ENCODE data around the gene KY. TPM values are rescaled to one million over a fixed set of nuclear protein-coding genes. Genes with fewer than 3 reads are reported as not detected.

The KY gene
- total RNA-seq, 1 experiment from 2014 or later = not detected

DNA sequence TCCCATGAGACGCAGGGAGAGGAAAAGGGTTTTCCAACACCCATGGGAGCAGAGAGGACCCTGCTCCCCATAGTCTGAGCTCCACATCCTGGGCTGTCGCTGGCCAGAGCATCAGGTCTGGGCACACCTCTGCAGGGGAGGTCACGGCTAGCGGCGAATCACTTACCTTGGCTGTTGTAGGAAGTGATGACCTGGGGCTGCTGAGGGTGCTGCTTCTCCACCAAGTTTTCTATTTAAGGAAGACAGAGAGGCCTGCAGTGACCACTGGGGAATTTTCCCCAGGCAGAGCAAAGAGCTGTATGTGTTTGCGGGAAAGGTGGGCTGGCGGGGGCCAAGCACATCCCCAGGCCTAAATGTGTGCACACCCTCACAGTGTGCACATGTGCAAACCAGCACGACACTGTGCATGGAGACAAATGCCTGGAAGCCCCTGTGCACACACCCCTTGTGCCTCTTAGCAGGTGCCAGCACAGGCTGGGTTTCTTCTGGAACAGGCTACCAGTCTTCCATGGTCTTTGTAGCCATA, 7.6 kb downstream of the KY start:
- TF ChIP-seq, protein P1, sequence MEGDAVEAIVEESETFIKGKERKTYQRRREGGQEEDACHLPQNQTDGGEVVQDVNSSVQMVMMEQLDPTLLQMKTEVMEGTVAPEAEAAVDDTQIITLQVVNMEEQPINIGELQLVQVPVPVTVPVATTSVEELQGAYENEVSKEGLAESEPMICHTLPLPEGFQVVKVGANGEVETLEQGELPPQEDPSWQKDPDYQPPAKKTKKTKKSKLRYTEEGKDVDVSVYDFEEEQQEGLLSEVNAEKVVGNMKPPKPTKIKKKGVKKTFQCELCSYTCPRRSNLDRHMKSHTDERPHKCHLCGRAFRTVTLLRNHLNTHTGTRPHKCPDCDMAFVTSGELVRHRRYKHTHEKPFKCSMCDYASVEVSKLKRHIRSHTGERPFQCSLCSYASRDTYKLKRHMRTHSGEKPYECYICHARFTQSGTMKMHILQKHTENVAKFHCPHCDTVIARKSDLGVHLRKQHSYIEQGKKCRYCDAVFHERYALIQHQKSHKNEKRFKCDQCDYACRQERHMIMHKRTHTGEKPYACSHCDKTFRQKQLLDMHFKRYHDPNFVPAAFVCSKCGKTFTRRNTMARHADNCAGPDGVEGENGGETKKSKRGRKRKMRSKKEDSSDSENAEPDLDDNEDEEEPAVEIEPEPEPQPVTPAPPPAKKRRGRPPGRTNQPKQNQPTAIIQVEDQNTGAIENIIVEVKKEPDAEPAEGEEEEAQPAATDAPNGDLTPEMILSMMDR (IDR thresholded peaks at IDR 0.05) = no peak
- TF ChIP-seq TCF7L2 (IDR thresholded peaks at IDR 0.05; ENCODE audit: low read depth, low read length) (no peak), SIN3A (IDR thresholded peaks at IDR 0.05; ENCODE audit: borderline replicate concordance, insufficient read depth, low read depth, low read length) (no peak), POLR2AphosphoS5 (IDR thresholded peaks at IDR 0.05; ENCODE audit: low read depth, low read length) (no peak)
- TF ChIP-seq, protein P2, sequence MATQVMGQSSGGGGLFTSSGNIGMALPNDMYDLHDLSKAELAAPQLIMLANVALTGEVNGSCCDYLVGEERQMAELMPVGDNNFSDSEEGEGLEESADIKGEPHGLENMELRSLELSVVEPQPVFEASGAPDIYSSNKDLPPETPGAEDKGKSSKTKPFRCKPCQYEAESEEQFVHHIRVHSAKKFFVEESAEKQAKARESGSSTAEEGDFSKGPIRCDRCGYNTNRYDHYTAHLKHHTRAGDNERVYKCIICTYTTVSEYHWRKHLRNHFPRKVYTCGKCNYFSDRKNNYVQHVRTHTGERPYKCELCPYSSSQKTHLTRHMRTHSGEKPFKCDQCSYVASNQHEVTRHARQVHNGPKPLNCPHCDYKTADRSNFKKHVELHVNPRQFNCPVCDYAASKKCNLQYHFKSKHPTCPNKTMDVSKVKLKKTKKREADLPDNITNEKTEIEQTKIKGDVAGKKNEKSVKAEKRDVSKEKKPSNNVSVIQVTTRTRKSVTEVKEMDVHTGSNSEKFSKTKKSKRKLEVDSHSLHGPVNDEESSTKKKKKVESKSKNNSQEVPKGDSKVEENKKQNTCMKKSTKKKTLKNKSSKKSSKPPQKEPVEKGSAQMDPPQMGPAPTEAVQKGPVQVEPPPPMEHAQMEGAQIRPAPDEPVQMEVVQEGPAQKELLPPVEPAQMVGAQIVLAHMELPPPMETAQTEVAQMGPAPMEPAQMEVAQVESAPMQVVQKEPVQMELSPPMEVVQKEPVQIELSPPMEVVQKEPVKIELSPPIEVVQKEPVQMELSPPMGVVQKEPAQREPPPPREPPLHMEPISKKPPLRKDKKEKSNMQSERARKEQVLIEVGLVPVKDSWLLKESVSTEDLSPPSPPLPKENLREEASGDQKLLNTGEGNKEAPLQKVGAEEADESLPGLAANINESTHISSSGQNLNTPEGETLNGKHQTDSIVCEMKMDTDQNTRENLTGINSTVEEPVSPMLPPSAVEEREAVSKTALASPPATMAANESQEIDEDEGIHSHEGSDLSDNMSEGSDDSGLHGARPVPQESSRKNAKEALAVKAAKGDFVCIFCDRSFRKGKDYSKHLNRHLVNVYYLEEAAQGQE (IDR thresholded peaks at IDR 0.05; ENCODE audit: insufficient read depth in 1 of 2, low read depth in 2 of 2, low read length in 1 of 2) = no peak
- DNase-seq (ENCODE audit: low read depth, low spot score) (no peak), ATAC-seq (no peak)
- Histone ChIP-seq H3K9me3 (ENCODE audit: control insufficient read depth, insufficient read depth, low read depth, low read length) (no peaks in the 10 kb centered on the region), H3K27me3 (ENCODE audit: control insufficient read depth, insufficient read depth, low read length) (peaks cover 13% of the 10 kb centered on the region; the same call in 1 of the 2 replicates), H3K27ac (ENCODE audit: low read length) (no peak overlapping the region), H3K36me3 (ENCODE audit: control insufficient read depth, insufficient read depth, low read length) (no peaks in the 10 kb centered on the region), H3K4me3 (ENCODE audit: low read depth in 2 of 2, low read length in 2 of 2) (no peak overlapping the region), H3K4me1 (ENCODE audit: control insufficient read depth, insufficient read depth, low read length) (no peaks in the 10 kb centered on the region)
- intact Hi-C loops (cut with micrococcal nuclease; ENCODE audit: unreplicated experiment) (no loop called here), in situ Hi-C loops (cut with HindIII; ENCODE audit: low pct_unique_long_range_greater_than_20kb, low sequenced_read_pairs) (no loop called here)
- POLR2A ChIA-PET = no interaction called here
- no TSS peak for BruUV-seq (replicated peaks)
- CTCF ChIA-PET = no interaction called here

DNA sequence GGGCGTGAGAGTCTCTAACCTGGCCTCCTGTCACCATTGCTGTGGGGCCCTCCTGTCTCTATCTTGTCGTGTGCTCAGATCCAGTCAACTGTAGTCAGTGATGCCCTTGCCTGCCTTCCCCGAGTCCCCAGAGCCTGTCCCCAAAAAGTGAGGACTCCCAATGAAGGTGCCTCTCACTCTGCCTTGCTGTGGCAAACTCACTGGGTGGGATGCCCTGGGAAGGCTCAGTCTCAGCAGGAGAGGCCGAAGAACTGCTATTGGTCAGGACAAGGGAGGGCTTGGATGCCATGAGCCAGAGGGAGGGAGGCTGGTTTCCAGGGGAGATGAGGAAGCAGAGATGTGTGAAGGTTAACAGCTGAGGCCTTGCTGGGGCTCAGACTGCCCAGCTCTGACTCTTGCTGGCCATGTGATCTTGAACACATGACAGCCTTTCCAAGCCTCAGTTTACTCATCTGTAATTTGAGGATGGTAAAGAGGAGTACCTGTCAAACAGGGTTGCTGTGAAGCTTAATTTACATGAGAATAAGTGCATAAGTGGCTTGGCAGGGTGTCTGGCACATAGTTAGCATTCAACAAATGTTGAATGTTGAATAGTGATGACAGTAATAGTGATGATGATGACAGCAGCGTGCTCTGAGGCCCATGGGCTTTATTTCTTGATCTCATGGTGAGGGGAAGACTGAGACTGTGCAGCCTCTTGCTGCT, 8.2 kb downstream of the KY start:
- in situ Hi-C loops (cut with HindIII; ENCODE audit: low pct_unique_long_range_greater_than_20kb, low sequenced_read_pairs) (no loop called here), intact Hi-C loops (cut with micrococcal nuclease; ENCODE audit: unreplicated experiment) (no loop called here)
- Histone ChIP-seq H3K4me1 (ENCODE audit: control insufficient read depth, insufficient read depth, low read length) (no peaks in the 10 kb centered on the region), H3K27ac (ENCODE audit: low read length) (no peak overlapping the region), H3K27me3 (ENCODE audit: control insufficient read depth, insufficient read depth, low read length) (peaks cover 10% of the 10 kb centered on the region; the same call in 1 of the 2 replicates), H3K9me3 (ENCODE audit: control insufficient read depth, insufficient read depth, low read depth, low read length) (no peaks in the 10 kb centered on the region), H3K36me3 (ENCODE audit: control insufficient read depth, insufficient read depth, low read length) (no peaks in the 10 kb centered on the region), H3K4me3 (ENCODE audit: low read depth in 2 of 2, low read length in 2 of 2) (no peak overlapping the region)
- no TSS peak for BruUV-seq (replicated peaks)
- no peak for ATAC-seq
- DNase-seq (ENCODE audit: low read depth, low spot score) = no peak
- ChIA-PET CTCF (no interaction called here), POLR2A (no interaction called here)
- TF ChIP-seq TCF7L2 (IDR thresholded peaks at IDR 0.05; ENCODE audit: low read depth, low read length) (no peak), POLR2AphosphoS5 (IDR thresholded peaks at IDR 0.05; ENCODE audit: low read depth, low read length) (no peak), SIN3A (IDR thresholded peaks at IDR 0.05; ENCODE audit: borderline replicate concordance, insufficient read depth, low read depth, low read length) (no peak)
- TF ChIP-seq, protein P2 (IDR thresholded peaks at IDR 0.05; ENCODE audit: insufficient read depth in 1 of 2, low read depth in 2 of 2, low read length in 1 of 2) = no peak
- TF ChIP-seq, protein P1 (IDR thresholded peaks at IDR 0.05) = no peak

Data from Panc1 (cell line).